ENCODE data around the gene JARID2.

The JARID2 gene

GRCh38 chr6:15570171-15570570, 324.3 kb downstream of the JARID2 start:
- no peak for TF ChIP-seq CTCF (conservative IDR thresholded peaks at IDR 0.05; ENCODE audit: low read depth)
- POLR2A ChIA-PET (ENCODE audit: low non-redundant PET): no interaction called here
- CTCF ChIA-PET: no interaction called here
- no peak for DNase-seq (ENCODE audit: low spot score)
- no peak overlapping the region for H3K27ac ChIP-seq

Measured in RWPE1 (cell line).